Vagina (tissue), 2 donors: ENCODE measurements around the gene CLDN18.

Source experiments
- CTCF ChIP-seq, 3 experiments: fragments of 450-650 bp in 2 of 3; fragments of 200-600 bp in 1 of 3; sonication (generic) in 1 of 3; IDR thresholded peaks; one replicate each; pipeline ENCODE4 v1.5.1; 2017 to 2019; ENCODE audit warnings: antibody characterized with exemption in 3 of 3, mild to moderate bottlenecking in 2 of 3, moderate library complexity in 2 of 3
- POLR2A ChIP-seq, 2 donors: fragments of 450-650 bp; IDR thresholded peaks; one replicate each; pipeline ENCODE4 v1.6.1; 2017; ENCODE audit warnings: antibody characterized with exemption in 2 of 2, mild to moderate bottlenecking in 2 of 2, moderate library complexity in 2 of 2
- POLR2AphosphoS5 ChIP-seq, 2 donors: sonication (generic); formaldehyde crosslinking; IDR thresholded peaks; one replicate each; pipeline ENCODE4 v1.9.0; 2017; ENCODE audit warnings: antibody characterized with exemption in 2 of 2, mild to moderate bottlenecking in 2 of 2, low read depth in 1 of 2; ENCODE audit not compliant: insufficient read depth in 1 of 2

- TF ChIP-seq CTCF (IDR thresholded peaks at IDR 0.05) (no peak), POLR2A (IDR thresholded peaks at IDR 0.05) (no peak), POLR2AphosphoS5 (IDR thresholded peaks at IDR 0.05; ENCODE audit: insufficient read depth in 1 of 2, low read depth in 1 of 2) (no peak)
Observed at GRCh38 chr3:138063416-138063815, 53.5 kb downstream of the CLDN18 start.
